Liver (tissue), 3 donors: Measurements from ENCODE around the gene HSF4.

ENCODE experiments used
- FOXA1 ChIP-seq: IDR thresholded peaks from 2 replicates; pipeline ENCODE4 v1.6.1; 2016; ENCODE audit warnings: antibody characterized with exemption
- GABPA ChIP-seq, 2 donors: IDR thresholded peaks in 1 of 2; conservative IDR thresholded peaks in 1 of 2; 2 replicates each; pipeline ENCODE4 v1.6.1; 2016; ENCODE audit warnings: antibody characterized with exemption in 2 of 2, mild to moderate bottlenecking in 1 of 2, moderate library complexity in 1 of 2
- JUND ChIP-seq, 2 donors: IDR thresholded peaks; 2 replicates each; pipeline ENCODE4 v1.6.1; 2016; ENCODE audit warnings: antibody characterized with exemption in 2 of 2
- SP1 ChIP-seq: IDR thresholded peaks from 2 replicates; pipeline ENCODE4 v1.6.1; 2018; ENCODE audit warnings: antibody characterized with exemption, mild to moderate bottlenecking
- YY1 ChIP-seq: IDR thresholded peaks from 2 replicates; pipeline ENCODE4 v1.6.1; 2016; ENCODE audit warnings: antibody characterized with exemption, mild to moderate bottlenecking
- TF ChIP-seq, protein P1 (sequence below): IDR thresholded peaks from 2 replicates; pipeline ENCODE4 v1.6.1; 2016; ENCODE audit warnings: antibody characterized with exemption
- TF ChIP-seq, protein P2 (sequence below): fragments of 150-350 bp; IDR thresholded peaks from 2 replicates; pipeline ENCODE4 v1.5.1; 2017; ENCODE audit warnings: improper control_type of control experiment, low read depth, low read length; ENCODE audit not compliant: missing input control
- donor health status: healthy.
- donor health status: healthy.

DNA sequence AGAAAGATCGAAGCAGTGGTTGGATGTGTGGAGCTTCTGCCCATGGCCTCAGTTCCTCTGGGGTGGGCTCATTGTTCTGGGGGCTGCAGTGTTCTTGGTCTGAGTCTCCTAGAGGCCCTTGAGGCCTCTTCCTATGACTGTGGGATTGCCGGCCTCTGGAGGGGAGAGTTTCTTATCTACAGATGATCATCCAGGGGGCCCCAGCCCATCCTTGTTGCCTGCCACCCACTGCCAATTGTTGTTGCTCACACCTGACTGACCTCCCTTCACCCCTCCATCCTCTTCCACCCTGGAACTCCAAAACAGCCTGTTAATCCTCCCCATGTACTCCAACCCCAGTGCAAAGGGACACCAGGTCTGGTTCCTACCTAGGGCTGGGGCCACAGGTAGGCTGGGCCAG is 19.6 kb upstream of the HSF4 start:
- TF ChIP-seq, protein P1, sequence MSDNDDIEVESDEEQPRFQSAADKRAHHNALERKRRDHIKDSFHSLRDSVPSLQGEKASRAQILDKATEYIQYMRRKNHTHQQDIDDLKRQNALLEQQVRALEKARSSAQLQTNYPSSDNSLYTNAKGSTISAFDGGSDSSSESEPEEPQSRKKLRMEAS, result no peak
- TF ChIP-seq, protein P2, sequence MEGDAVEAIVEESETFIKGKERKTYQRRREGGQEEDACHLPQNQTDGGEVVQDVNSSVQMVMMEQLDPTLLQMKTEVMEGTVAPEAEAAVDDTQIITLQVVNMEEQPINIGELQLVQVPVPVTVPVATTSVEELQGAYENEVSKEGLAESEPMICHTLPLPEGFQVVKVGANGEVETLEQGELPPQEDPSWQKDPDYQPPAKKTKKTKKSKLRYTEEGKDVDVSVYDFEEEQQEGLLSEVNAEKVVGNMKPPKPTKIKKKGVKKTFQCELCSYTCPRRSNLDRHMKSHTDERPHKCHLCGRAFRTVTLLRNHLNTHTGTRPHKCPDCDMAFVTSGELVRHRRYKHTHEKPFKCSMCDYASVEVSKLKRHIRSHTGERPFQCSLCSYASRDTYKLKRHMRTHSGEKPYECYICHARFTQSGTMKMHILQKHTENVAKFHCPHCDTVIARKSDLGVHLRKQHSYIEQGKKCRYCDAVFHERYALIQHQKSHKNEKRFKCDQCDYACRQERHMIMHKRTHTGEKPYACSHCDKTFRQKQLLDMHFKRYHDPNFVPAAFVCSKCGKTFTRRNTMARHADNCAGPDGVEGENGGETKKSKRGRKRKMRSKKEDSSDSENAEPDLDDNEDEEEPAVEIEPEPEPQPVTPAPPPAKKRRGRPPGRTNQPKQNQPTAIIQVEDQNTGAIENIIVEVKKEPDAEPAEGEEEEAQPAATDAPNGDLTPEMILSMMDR, result no peak
- TF ChIP-seq SP1 (no peak), GABPA (IDR thresholded peaks at IDR 0.05 in 1 of 2, conservative IDR thresholded peaks at IDR 0.05 in 1 of 2) (no peak), YY1 (no peak), JUND (IDR thresholded peaks at IDR 0.05) (no peak), FOXA1 (no peak)
